ENCODE measurements around the gene ATP5F1D. TPM values are rescaled to one million over a fixed set of nuclear protein-coding genes. Genes with fewer than 3 reads are reported as not detected.

ATP5F1D gene
- polyA plus RNA-seq, 4 donors = 56.5 to 155 (median 92.1) TPM

- DNase-seq (ENCODE audit: low read depth in 4 of 4, low spot score in 3 of 4) = no peak
Observed at GRCh38 chr19:1268226-1269064, 26.9 kb downstream of the ATP5F1D start.

- peak; percentile 93 to 97 (median 96) for DNase-seq (ENCODE audit: low read depth in 4 of 4, low spot score in 3 of 4)
Observed at GRCh38 chr19:1269065-1269477, 27.5 kb downstream of the ATP5F1D start, which contains the start of gene CIRBP. Gene CIRBP (plus strand): TSS chr19:1269332. CDS start chr19:1270934, 1,602 bp downstream.

DNA sequence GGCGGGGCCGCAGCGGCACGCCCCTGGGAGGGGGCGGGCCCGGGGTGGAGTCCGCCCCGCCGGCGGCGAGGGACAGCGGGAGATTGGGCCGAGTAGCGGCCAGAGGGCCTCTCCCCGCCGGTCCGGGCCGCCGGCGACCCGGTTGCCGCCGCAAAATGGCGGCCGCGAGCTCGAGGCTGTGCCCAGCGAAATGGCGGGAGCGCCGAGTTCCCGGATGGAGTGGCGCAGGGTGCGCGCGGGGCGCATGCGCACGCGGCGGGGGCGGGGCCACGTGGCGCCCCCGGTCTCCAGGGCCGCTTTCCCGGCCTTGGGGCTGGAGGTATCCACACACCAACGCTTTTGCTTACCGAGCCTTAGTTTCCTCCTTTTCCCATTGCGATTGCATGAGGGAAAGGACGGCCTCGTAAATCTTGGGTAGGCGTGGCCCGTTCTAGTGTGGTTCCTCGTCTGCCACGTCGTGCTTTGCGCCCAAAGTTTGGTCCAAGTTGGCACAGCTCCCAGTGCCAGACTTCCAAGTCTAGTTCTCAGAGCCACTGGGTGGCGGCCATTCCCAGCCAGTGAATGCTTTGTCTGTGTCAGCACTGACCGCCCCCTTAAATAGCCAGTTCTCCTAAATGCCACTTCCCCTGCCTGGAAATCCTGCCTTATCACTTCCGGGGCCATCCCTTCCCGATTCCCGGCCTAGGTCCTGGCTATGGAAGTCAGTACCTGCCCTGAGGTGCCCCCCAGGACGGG, 28.1 kb downstream of the ATP5F1D start:
- DNase-seq (ENCODE audit: low read depth in 4 of 4, low spot score in 3 of 4) = no peak

GRCh38 chr19:1270213-1270853, 28.8 kb downstream of the ATP5F1D start:
- no peak for DNase-seq (ENCODE audit: low read depth in 4 of 4, low spot score in 3 of 4)

GRCh38 chr19:1270854-1271527, 29.4 kb downstream of the ATP5F1D start:
- no peak for DNase-seq (ENCODE audit: low read depth in 4 of 4, low spot score in 3 of 4)

DNA sequence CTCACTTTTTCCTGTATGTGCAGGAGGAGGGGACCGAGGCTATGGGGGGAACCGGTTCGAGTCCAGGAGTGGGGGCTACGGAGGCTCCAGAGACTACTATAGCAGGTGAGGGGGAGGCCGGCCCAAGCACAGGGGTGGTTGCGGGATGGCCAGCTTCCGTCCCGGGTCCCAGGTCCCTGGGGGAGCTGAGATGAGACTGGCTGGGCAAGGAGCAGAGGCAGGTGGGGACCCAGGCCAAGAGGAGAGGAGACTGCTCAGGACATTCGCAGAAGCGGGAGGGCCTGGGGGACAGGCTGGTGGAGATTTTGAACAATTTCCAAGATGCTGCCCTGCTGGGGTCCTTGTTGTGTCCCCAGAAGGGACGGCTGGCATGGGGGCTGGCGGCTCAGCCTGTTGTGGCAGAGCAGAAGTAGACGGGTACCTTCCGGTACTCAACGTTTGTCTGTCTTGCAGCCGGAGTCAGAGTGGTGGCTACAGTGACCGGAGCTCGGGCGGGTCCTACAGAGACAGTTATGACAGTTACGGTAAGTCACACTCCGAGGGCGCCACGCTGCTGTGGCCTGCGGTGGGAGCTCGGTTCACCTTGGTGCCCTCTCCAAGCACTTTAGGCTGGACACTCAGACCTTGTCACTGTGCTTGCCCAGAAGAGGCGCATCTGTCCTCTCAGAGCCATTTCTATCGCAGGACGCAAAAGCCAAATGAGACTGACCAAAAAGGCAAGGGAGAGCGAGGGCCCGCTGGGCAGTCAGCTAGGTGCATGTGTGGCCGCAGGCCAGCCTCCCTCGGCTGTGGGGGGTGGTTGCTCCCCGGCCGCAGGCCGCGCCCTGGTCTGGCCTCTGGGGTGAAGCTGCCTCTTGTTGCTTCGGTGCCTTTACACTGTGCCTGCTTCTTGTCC, 30.2 kb downstream of the ATP5F1D start:
- DNase-seq (ENCODE audit: low read depth in 4 of 4, low spot score in 3 of 4) = no peak

GRCh38 chr19:1272423-1273262, 31.1 kb downstream of the ATP5F1D start:
- DNase-seq (ENCODE audit: low read depth in 4 of 4, low spot score in 3 of 4) = no peak

- no peak for DNase-seq (ENCODE audit: low read depth in 4 of 4, low spot score in 3 of 4)
Observed at GRCh38 chr19:1273263-1274041, 31.9 kb downstream of the ATP5F1D start.

DNA sequence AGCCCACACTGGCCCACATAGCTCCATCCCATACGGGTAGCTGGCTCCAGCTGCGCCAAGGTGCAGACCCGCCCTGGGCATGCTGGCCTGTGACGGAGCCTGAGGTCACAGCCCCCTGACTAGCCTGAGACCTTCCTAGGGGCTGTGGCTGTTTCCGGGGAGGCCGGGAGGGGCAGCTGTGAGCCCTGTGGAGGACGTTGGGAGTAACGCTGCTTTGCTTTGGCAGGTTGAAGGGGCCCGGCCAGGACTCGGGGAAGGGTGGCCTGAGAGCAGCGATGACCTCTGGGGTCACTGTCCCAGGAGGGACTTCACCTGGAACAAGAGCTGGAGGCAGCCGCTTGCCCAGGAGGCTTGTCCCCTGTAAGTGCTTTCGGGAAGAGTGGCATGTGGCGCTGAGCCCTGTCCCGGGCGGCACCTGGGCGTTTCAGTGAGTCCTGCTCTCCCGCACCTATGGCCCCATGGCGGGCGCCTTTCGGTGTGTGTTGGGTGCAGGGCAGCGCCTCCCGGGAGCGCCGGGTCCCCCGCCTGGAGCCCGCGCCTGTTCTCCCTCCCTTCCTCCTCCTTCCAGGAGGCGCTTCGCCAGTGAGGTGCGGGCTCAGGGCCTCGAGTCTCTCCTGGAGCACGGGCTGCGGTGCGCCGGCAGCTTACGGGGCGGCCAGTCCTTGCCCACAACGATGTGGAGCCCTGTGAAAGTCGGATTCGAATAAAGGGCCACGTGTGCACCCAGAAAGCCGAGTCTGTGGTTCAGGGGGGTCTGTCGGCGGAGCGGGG, 32.7 kb downstream of the ATP5F1D start:
- no peak for DNase-seq (ENCODE audit: low read depth in 4 of 4, low spot score in 3 of 4)

DNA sequence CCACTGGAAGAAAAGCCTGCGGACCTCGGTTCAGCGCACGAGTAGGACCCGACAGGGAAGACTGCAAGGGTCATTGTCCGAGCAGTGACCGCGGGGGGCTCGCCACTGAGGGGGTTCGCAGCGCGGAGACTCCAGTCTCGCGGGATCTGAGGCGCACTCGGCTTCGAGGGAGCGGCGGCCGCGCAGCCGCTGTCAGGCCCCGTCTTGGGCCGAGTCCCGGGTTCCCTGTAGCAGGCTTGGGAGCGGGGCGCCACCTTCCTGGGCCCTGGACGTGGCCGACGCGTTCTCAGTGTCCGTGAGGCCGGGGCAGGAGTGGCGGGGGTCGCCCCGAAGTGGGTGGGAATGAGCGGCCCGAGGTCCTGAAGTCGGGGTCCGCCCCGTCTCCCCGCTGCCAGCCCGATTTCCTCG, 33.3 kb downstream of the ATP5F1D start:
- no peak for DNase-seq (ENCODE audit: low read depth in 4 of 4, low spot score in 3 of 4)

- peak; percentile 82 to 92 (median 90) for DNase-seq (ENCODE audit: low read depth in 4 of 4, low spot score in 3 of 4)
Observed at GRCh38 chr19:1275260-1275975, 33.9 kb downstream of the ATP5F1D start, which contains the start of gene FAM174C. Gene FAM174C (plus strand): TSS chr19:1275530. CDS start chr19:1275550, 20 bp downstream.

- no peak for DNase-seq (ENCODE audit: low read depth in 4 of 4, low spot score in 3 of 4)
Observed at GRCh38 chr19:1275976-1276627, 34.6 kb downstream of the ATP5F1D start.

DNA sequence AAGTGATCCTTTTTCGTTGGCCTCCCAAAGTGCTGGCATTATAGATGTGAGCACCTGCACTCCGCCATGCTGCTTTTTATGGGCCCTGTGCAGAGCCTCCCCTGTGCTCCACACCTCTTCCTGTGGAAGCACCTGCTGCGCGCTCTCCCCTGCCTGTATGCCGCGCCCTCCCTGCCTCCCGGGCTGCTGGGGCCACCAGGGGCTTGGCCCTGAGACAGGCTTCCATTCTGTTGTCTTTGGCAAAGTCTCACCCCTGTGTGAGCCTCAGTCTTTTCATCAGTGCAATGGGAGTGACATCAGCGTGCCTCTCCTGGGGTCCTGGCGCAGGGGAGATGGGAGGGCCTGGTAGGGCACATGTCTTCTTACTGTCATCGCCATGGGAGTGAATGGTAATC, 35.1 kb downstream of the ATP5F1D start:
- no peak for DNase-seq (ENCODE audit: low read depth in 4 of 4, low spot score in 3 of 4)

DNA sequence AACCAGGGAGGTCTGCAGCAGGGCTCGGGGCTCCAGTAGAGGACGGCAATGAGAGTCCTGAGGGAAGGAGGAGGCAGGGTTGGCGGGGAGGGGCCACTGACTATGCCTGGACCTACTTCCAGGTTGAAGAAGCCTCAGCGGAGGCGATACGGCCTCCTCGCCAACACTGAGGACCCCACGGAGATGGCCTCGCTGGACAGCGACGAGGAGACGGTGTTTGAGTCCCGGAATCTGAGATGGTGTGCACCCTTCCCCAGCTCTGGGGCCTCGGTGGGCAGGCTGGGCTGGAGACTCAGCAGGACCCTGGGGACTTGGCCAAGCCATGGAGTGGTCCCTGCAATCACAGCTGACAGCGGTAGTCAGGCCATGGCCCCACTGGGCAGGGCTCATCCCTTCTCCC, 35.5 kb downstream of the ATP5F1D start:
- DNase-seq (ENCODE audit: low read depth in 4 of 4, low spot score in 3 of 4) = no peak

GRCh38 chr19:1278074-1278473, 36.5 kb downstream of the ATP5F1D start:
- DNase-seq (ENCODE audit: low read depth in 4 of 4, low spot score in 3 of 4) = no peak
